ENCODE results near the gene TNFRSF18.

Gene TNFRSF18

GRCh38 chr1:1245817-1246576, 39.6 kb upstream of the TNFRSF18 start:
- TF ChIP-seq GABPA (IDR thresholded peaks at IDR 0.05; ENCODE audit: low read depth) (no peak), CTCF (IDR thresholded peaks at IDR 0.05; ENCODE audit: insufficient read depth, low read length) (no peak), POLR2AphosphoS5 (IDR thresholded peaks at IDR 0.05; ENCODE audit: low read depth) (no peak), SPI1 (IDR thresholded peaks at IDR 0.05; ENCODE audit: borderline replicate concordance, low read depth) (no peak), REST (IDR thresholded peaks at IDR 0.05; ENCODE audit: insufficient replicate concordance, low read depth) (no peak)
- no peak overlapping the region for H3K27ac ChIP-seq (replicated peaks)
- DNase-seq (ENCODE audit: low read depth in 1 of 2, low spot score in 1 of 2): no peak
- H3K4me3 ChIP-seq (replicated peaks; ENCODE audit: insufficient read depth, low read length): no peak overlapping the region
- H3K27me3 ChIP-seq (ENCODE audit: insufficient read depth, poor library complexity, severe bottlenecking): peaks cover 10% of the 10 kb centered on the region

- no peak for TF ChIP-seq SPI1 (IDR thresholded peaks at IDR 0.05; ENCODE audit: borderline replicate concordance, low read depth)
- TF ChIP-seq REST (IDR thresholded peaks at IDR 0.05; ENCODE audit: insufficient replicate concordance, low read depth): no peak
- TF ChIP-seq CTCF (IDR thresholded peaks at IDR 0.05; ENCODE audit: insufficient read depth, low read length): no peak
- no peak for TF ChIP-seq GABPA (IDR thresholded peaks at IDR 0.05; ENCODE audit: low read depth)
- no peak for TF ChIP-seq POLR2AphosphoS5 (IDR thresholded peaks at IDR 0.05; ENCODE audit: low read depth)
- Histone ChIP-seq H3K27ac (replicated peaks) (no peak overlapping the region), H3K4me3 (replicated peaks; ENCODE audit: insufficient read depth, low read length) (no peak overlapping the region), H3K27me3 (ENCODE audit: insufficient read depth, poor library complexity, severe bottlenecking) (peaks cover 10% of the 10 kb centered on the region)
- no peak for DNase-seq (ENCODE audit: low read depth in 1 of 2, low spot score in 1 of 2)
These were observed 38.9 kb upstream of the TNFRSF18 start for GRCh38 chr1:1245178-1245816.

- TF ChIP-seq CTCF (IDR thresholded peaks at IDR 0.05; ENCODE audit: insufficient read depth, low read length) (no peak), GABPA (IDR thresholded peaks at IDR 0.05; ENCODE audit: low read depth) (no peak), SPI1 (IDR thresholded peaks at IDR 0.05; ENCODE audit: borderline replicate concordance, low read depth) (no peak), REST (IDR thresholded peaks at IDR 0.05; ENCODE audit: insufficient replicate concordance, low read depth) (no peak), POLR2AphosphoS5 (IDR thresholded peaks at IDR 0.05; ENCODE audit: low read depth) (no peak)
- no peak overlapping the region for H3K27ac ChIP-seq (replicated peaks)
- DNase-seq (ENCODE audit: low read depth in 1 of 2, low spot score in 1 of 2): no peak
- no peak overlapping the region for H3K4me3 ChIP-seq (replicated peaks; ENCODE audit: insufficient read depth, low read length)
- peaks cover 10% of the 10 kb centered on the region for H3K27me3 ChIP-seq (ENCODE audit: insufficient read depth, poor library complexity, severe bottlenecking)
These were observed 37.9 kb upstream of the TNFRSF18 start for GRCh38 chr1:1244192-1244811.
